DND-41 (cell line): ENCODE data around the gene ADPGK.

Experiments used
- CTCF ChIP-seq: IDR thresholded peaks from 2 replicates; pipeline ENCODE4 v1.5.1; 2012; ENCODE audit warnings: borderline replicate concordance, low read length, moderate library complexity, mild to moderate bottlenecking; ENCODE audit not compliant: poor library complexity, severe bottlenecking; ENCODE audit errors: extremely low read depth
- EZH2 ChIP-seq: IDR thresholded peaks from 3 replicates; pipeline ENCODE4 v1.6.1; 2012; ENCODE audit warnings: borderline replicate concordance, low read depth, mild to moderate bottlenecking, moderate library complexity, low read length, inconsistent platforms; ENCODE audit not compliant: severe bottlenecking

GRCh38 chr15:72818632-72819031 is 35.1 kb upstream of the ADPGK start:
- TF ChIP-seq CTCF (no peak), EZH2 (no peak)
